AG20443 (cell line): ENCODE measurements around the gene NDUFS2.

ENCODE experiments used
- DNase-seq: peaks from one replicate; pipeline ENCODE4 v3.0.0; 2012; ENCODE audit warnings: low spot score, mixed read lengths

Gene NDUFS2

DNA sequence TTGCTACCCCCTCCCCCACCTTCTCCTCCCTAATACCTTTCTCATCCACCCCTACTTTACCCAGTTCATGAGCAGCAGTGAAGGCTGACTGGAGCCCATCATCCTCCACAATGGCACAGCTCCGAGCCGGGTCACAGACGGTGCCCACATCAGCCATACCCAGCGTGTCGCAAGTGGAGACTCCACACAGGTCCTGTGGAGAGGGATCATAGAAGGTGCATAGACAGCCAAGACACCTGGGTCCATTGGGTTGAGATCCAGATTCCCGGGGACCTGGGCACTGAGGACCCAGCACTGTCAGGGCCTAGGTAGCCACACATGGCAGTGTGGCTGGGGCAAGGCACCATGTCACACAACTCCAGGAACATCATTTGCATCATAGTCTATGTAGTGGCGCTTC is 6.1 kb upstream of the NDUFS2 start:
- no peak for DNase-seq

DNA sequence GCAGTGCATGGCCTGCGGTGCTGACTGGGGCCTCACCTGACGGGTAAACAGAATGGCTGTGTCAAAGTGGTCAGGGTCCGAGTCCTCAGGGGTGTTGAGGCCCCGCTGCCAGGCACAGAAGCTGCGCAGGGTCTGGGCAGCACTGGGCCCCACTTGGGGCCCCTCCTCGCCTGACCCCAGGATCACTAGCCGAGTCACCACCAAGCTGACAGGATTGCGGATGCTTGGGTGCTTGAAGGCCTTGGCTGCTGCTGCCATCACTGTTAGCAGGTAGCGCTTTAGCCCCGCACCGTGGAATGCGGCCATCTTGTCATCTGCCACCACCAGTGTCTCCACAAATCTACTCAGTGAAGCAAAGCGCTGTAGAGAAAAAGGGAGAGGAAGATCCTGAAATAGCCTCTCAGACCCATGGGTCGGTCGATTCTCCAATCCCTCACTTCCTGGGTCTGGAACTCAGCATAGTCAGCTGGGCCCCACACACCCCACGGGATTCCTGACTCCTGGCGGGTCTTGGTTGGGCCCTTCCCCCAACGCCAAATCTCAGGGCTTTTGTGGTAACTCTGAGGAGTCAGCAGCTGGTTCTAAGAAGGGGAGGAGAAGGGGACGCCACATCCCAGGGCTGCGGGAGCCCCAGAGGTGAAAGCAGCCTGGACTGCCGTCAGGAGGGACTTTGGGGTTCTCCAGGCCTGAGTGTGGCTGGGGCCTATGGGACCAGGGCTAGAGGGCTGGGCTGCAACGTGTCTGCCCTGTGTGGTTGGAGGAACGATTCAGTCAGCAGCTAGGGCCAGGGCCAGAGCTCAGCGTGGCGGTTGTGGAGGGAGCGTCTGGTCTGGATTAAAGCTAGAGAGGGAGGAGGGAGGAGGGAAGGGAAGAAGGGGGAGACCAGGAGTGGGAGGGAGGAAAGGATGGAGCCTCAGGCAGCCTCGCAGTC is 5.4 kb upstream of the NDUFS2 start:
- peak; percentile 87 for DNase-seq

DNA sequence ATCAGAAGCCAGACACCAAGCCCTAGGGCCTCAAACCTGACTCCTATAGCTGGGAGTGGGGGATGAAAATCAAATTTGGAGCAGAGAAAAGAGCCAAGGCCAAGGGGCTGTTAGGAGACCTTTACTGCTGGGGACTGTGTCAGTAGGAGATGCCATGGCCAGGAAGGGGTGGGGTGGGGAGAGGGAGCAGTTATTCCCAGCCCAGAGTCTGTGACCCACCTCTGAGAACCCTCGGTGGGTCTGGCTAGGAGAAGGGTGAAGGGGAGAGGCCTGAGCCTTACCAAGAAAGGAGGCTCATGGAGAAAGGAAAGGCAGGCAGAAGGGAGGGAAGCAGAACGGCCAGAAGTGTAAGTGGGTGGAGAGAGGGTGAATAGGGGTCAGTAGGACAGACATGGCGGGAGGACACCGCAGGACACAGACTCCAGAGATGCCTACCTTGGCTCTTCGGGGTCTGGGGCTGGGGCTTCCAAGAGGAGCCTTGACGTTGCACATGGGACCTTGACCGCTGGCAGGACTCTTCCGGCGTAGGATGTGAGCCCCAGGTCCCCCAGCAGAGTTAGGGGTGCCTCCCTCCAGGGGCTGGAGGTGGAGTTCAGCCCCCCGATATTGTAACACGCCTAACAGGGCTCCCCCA is 4.5 kb upstream of the NDUFS2 start:
- DNase-seq = no peak

DNA sequence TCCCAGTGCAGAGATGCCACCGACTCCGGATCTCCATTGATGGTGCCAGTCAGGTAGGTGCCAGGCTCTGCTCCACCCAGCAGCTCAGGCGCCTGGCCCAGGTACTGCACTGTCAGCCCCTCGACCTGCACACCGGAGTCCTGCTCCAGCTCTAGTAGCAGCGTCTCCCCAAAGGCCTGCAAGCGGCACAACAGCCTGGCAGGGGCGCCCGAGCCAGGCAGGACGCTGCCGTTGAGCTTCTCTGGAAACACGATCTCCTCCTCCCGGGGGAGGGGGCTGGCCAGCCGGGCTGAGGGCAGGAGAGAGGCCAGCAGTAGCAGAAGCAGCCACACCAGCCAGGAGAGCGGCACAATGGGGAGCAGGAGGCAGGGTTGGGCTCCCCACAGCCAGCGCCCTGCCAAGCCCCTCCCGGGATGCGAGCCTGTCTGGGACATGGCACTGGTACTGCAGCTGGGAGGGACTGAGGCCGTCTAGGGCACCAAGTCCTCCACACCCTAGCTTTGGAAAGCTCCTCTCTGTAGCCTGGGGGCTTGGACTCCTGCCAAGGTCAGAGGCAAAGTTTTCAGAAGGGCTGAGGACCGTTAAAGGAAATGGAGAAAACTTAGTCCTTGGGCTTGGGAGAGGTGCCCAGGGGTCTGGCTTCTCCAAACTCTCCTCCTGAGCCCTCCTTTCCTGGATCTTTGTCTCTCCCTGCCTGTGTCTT is 3.8 kb upstream of the NDUFS2 start:
- DNase-seq = peak; percentile 47

GRCh38 chr1:161198897-161199431 is 3.2 kb upstream of the NDUFS2 start, which contains the start of gene ADAMTS4:
TSS of gene ADAMTS4 (minus strand) at chr1:161199054. CDS start at chr1:161198627, 427 bp downstream.
- peak; percentile 76 for DNase-seq

GRCh38 chr1:161199506-161200139 is 2.5 kb upstream of the NDUFS2 start:
- DNase-seq = no peak

DNA sequence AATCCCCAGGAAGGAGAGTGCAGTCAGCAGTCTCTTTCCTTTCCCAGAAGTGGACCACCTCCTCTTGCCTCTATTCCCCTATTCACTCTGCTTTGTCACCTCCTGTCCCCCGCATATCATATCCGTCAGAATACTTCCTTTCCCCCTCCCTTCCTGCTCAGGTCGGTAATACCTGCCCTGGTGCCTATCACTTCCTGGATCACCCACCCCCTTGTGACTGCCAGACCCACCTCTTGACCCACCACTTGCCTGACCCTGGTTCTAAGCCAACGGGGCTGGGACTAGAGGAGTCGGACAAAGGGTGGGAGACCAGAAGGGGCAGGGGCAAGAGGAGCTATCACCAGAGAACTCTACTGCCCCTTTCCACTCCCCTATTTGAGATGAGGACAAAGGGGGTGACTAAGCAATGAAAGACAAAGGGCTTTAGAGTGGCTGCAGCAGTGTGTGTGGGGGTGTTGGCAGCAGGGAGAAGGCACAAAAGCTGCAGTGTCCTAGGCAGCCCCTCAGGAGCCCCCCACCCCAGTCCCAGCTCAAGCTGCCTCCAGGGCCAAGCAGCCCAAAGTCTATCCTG is 1.7 kb upstream of the NDUFS2 start:
- DNase-seq = no peak

GRCh38 chr1:161200992-161201835 is 953 bp upstream of the NDUFS2 start:
- DNase-seq = peak; percentile 72

DNA sequence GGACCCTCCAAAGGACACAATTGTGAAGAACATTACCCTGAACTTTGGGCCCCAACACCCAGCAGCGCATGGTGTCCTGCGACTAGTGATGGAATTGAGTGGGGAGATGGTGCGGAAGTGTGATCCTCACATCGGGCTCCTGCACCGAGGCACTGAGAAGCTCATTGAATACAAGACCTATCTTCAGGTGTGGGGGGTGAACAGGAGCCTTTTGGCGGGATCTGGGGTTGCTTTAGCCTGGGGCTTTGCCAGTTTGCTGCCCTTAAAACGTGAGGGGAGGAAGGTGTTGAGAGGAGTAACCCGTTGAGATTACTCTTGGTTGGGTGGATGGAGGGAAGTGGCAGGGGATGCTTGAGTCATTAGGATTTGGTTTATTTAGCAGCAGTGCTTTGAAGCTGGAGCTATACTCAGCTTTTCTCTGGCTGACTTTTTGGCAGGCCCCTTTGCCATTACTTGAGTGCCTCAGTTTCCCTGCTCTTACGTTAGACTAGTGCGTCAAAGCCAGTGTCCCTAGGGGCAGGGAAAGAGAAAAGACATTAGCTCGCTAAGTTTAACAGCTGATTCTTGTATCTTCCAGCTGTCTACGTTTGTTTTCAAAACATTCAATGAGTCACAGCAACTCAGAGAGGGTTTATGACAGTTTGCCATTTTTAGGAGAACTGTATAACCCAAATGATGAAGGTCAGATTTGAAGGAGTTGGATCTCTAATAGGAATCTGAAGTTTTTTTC is 4.4 kb downstream of the NDUFS2 start:
- DNase-seq = no peak

GRCh38 chr1:161207173-161207572 is 5.0 kb downstream of the NDUFS2 start:
- no peak for DNase-seq

- DNase-seq = peak; percentile 86
Observed at GRCh38 chr1:161209790-161210409, 7.7 kb downstream of the NDUFS2 start.

DNA sequence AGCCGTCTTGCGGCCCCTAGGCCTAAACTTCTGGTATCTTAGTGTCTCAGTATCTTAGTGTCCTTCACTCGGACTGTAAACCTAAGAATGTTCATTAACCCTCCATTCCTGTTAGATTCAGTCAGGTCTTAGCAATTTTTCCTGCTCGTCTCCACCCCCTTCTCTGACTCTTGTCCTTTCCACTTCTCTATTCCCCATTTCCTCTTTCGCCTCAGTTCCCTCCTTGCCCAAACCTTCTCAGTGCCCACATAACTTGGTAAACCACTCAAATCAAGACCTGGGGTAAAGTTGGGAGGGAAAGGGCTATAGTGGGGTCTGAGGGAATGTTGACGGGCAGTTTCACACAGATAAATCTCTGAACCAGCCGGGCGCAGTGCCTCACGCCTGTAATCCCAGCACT is 12.2 kb downstream of the NDUFS2 start:
- DNase-seq = no peak

GRCh38 chr1:161215076-161215475 is 12.9 kb downstream of the NDUFS2 start, which contains the start of gene FCER1G:
TSS of gene FCER1G (plus strand) at chr1:161215295. CDS start at chr1:161215322, 27 bp downstream.
- DNase-seq = no peak

GRCh38 chr1:161216945-161217712 is 15.0 kb downstream of the NDUFS2 start:
- peak; percentile 58 for DNase-seq

- no peak for DNase-seq
Observed at GRCh38 chr1:161217831-161218230, 15.7 kb downstream of the NDUFS2 start.

DNA sequence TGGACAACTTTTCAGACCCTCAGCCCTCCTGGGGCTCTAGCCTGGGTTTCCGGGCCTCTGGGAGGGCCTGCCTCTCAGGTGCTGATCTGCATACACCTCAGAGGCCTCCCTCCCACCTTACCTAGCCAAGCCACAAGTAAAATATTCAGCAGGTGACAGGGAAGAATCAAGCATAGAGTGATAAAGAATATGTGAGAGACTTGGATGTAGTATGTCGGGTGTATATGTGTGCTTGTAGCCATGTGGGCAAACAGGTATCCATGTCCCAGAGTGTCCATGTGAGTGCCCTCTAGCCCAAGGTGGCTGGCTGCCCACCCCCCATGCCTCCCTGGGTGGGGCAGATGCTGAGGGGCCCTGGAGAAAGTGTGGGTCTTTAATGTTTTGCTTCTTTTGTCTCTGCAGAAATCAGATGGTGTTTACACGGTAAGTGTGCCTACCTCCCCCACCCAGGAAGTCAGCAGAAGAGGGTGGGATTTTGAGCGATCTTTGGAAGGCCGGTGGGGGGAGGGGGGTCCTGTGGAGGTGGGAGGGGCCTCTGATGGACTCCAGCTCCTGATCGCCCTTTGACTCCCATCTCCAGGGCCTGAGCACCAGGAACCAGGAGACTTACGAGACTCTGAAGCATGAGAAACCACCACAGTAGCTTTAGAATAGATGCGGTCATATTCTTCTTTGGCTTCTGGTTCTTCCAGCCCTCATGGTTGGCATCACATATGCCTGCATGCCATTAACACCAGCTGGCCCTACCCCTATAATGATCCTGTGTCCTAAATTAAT is 16.3 kb downstream of the NDUFS2 start:
- DNase-seq = no peak

DNA sequence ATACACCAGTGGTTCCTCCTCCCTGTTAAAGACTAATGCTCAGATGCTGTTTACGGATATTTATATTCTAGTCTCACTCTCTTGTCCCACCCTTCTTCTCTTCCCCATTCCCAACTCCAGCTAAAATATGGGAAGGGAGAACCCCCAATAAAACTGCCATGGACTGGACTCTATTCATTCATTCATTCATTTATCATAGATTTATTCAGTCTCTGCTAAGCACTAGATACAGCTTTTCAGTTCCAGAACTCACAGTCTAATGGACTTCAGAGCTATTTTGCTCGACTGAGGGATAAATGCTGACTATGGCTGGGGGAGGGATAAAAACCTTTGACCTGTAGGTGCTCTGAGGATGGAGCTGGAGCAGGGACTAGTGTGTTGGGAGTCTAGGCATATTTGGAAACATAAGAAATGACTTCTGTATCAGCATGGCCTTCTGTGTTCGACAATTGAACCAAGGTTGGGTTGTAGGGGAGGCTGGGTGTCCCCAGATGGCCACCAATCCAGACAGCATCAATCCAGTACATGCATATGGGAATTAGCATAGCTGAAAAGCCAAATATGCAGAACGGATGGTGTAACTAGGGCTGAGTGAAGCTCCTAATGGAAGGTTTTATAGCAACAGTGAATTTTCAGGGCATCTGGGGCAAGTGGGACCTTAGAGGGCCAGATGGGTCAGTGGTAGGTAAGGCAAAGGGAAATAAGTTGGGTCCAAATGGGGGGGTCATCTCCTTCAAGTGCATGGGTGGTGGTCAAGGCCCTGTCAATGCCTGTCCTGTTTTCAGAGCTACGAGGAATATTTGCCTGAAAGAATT is 17.1 kb downstream of the NDUFS2 start:
- DNase-seq = no peak
